Glomerular endothelial cell (primary cell): ENCODE measurements around the gene ATP11C. TPM values are rescaled to one million over a fixed set of nuclear protein-coding genes. Genes with fewer than 3 reads are reported as not detected.
"Not testable (repeated sequence)": the region's sequence is repeated elsewhere in the genome, so short reads cannot be mapped to it uniquely, and the experiment has no call there.

Experiments used
- DNase-seq: peaks from one replicate; pipeline ENCODE4 v3.0.0-alpha.2; 2011; ENCODE audit warnings: low read depth, low spot score; ENCODE audit errors: extremely low read depth
- total RNA-seq: library from RNA; depleted of rRNA; stranded (reverse); fragments of >200 nt; gene quantifications from 2 replicates; pipeline ENCODE4 v1.2.3, GENCODE V29; 2015

Gene ATP11C
- total RNA-seq = 40.3 and 48.0 TPM in 2 replicates

GRCh38 chrX:139932901-139933796 lies at the start of gene ATP11C:
TSS of gene ATP11C (minus strand) at chrX:139933053. CDS start at chrX:139932042, 1,011 bp downstream.
- DNase-seq = no peak

GRCh38 chrX:139974471-139974870 lies 41.6 kb upstream of the ATP11C start:
- no peak for DNase-seq

- DNase-seq = no peak
Measured at GRCh38 chrX:139972629-139973624, 40.1 kb upstream of the ATP11C start.

- no peak for DNase-seq
Measured at GRCh38 chrX:139972113-139972512, 39.3 kb upstream of the ATP11C start.

- no peak for DNase-seq
Measured at GRCh38 chrX:139971394-139971749, 38.5 kb upstream of the ATP11C start.

GRCh38 chrX:139969286-139969685 lies 36.4 kb upstream of the ATP11C start:
- no peak for DNase-seq

GRCh38 chrX:139967750-139968149 lies 34.9 kb upstream of the ATP11C start:
- no peak for DNase-seq

- no peak for DNase-seq
Measured at GRCh38 chrX:139967300-139967699, 34.4 kb upstream of the ATP11C start.

GRCh38 chrX:139966159-139966558 lies 33.3 kb upstream of the ATP11C start:
- not testable (repeated sequence) for DNase-seq

- no peak for DNase-seq
Measured at GRCh38 chrX:139965421-139965820, 32.6 kb upstream of the ATP11C start, which contains the start of gene CXorf66. TSS of gene CXorf66 (minus strand) at chrX:139965521. CDS start at chrX:139965496, 25 bp downstream.

- not testable (repeated sequence) for DNase-seq
Measured at GRCh38 chrX:139961091-139961490, 28.2 kb upstream of the ATP11C start.

- no peak for DNase-seq
Measured at GRCh38 chrX:139949703-139950102, 16.9 kb upstream of the ATP11C start.

- no peak for DNase-seq
Measured at GRCh38 chrX:139945075-139945474, 12.2 kb upstream of the ATP11C start.

GRCh38 chrX:139936259-139936658 lies 3.4 kb upstream of the ATP11C start:
- no peak for DNase-seq

GRCh38 chrX:139933904-139934303 lies 1.1 kb upstream of the ATP11C start:
- no peak for DNase-seq

- no peak for DNase-seq
Measured at GRCh38 chrX:139932073-139932900, 566 bp downstream of the ATP11C start.

- no peak for DNase-seq
Measured at GRCh38 chrX:139931646-139932072, 1.2 kb downstream of the ATP11C start.

- no peak for DNase-seq
Measured at GRCh38 chrX:139930916-139931645, 1.8 kb downstream of the ATP11C start.

- DNase-seq = no peak
Measured at GRCh38 chrX:139930401-139930800, 2.5 kb downstream of the ATP11C start.

GRCh38 chrX:139929876-139930275 lies 3.0 kb downstream of the ATP11C start:
- no peak for DNase-seq
